Stimulated activated CD4-positive, alpha-beta T cell treated with anti-CD3 and anti-CD28 coated beads, Interleukin-15, amount 100 ng/mL, for 1 hour (primary cell): ENCODE measurements around the gene TTC39C.

Experiments used
- DNase-seq, 2 donors: peaks; one replicate each; pipeline ENCODE4 v3.0.0-alpha.2; 2020; ENCODE audit warnings: low read depth in 1 of 2, low spot score in 1 of 2

The TTC39C gene

GRCh38 chr18:23992089-23992940 is 22.2 kb upstream of the TTC39C start:
- DNase-seq, result no peak

- no peak for DNase-seq
Measured at GRCh38 chr18:23992941-23993280, 21.6 kb upstream of the TTC39C start.

- DNase-seq, result no peak
Measured at GRCh38 chr18:23994361-23994902, 20.1 kb upstream of the TTC39C start.

GRCh38 chr18:23995180-23995579 is 19.4 kb upstream of the TTC39C start:
- DNase-seq, result no peak

GRCh38 chr18:23998018-23998417 is 16.5 kb upstream of the TTC39C start:
- no peak for DNase-seq

GRCh38 chr18:23998820-23999219 is 15.7 kb upstream of the TTC39C start:
- DNase-seq, result no peak

- no peak for DNase-seq
Measured at GRCh38 chr18:24000613-24001490, 13.7 kb upstream of the TTC39C start.

GRCh38 chr18:24002479-24002878 is 12.1 kb upstream of the TTC39C start:
- DNase-seq, result no peak

- no peak for DNase-seq
Measured at GRCh38 chr18:24003288-24003687, 11.3 kb upstream of the TTC39C start.

GRCh38 chr18:24003903-24004640 is 10.5 kb upstream of the TTC39C start:
- DNase-seq, result no peak

GRCh38 chr18:24006712-24007313 is 7.7 kb upstream of the TTC39C start:
- no peak for DNase-seq

- no peak for DNase-seq
Measured at GRCh38 chr18:24009246-24009645, 5.3 kb upstream of the TTC39C start.

- no peak for DNase-seq
Measured at GRCh38 chr18:24009651-24010333, 4.8 kb upstream of the TTC39C start.

GRCh38 chr18:24010673-24011072 is 3.9 kb upstream of the TTC39C start:
- no peak for DNase-seq

GRCh38 chr18:24011123-24011917 is 3.2 kb upstream of the TTC39C start:
- DNase-seq, result no peak

GRCh38 chr18:24013051-24013450 is 1.5 kb upstream of the TTC39C start:
- DNase-seq, result no peak

- DNase-seq, result peak in 1 of 2 donors; percentile 39
Measured at GRCh38 chr18:24014986-24015638, 558 bp downstream of the TTC39C start.

GRCh38 chr18:24015639-24016631 is 1.4 kb downstream of the TTC39C start:
- DNase-seq, result no peak
